Panc1 (cell line): ENCODE results near the gene PKP1. TPM values are rescaled to one million over a fixed set of nuclear protein-coding genes. Genes with fewer than 3 reads are reported as not detected.

Experiments used
- ATAC-seq: fragments of 200-7000 bp; cut with Tn5 transposase; 2 replicates; pipeline ENCODE4 v1.9.1; 2020; ENCODE audit warnings: mild to moderate bottlenecking, moderate library complexity
- BruUV-seq: library from RNA; stranded (reverse); fragments of 400-500 nt; replicated peaks from 2 replicates; lab custom pipeline; 2021; lab: Mats Ljungman, UMichigan
- CTCF ChIA-PET: fragments of 300-600 bp; sonication (Branson Sonifier 250); formaldehyde crosslinking; loops from one replicate; lab custom pipeline; 2022; ENCODE audit warnings: antibody characterized with exemption; lab: Charles Lee
- POLR2A ChIA-PET: fragments of 300-600 bp; sonication (Branson Sonifier 250); formaldehyde crosslinking; loops from one replicate; lab custom pipeline; 2022; ENCODE audit warnings: antibody characterized with exemption; lab: Charles Lee
- DNase-seq: peaks from one replicate; pipeline ENCODE4 v3.0.0-alpha.2; 2010; ENCODE audit warnings: low read depth, low spot score
- H3K27ac ChIP-seq: 2 replicates; pipeline ENCODE4 v1.5.1; 2011; ENCODE audit warnings: mild to moderate bottlenecking, low read length, inconsistent platforms
- H3K27me3 ChIP-seq: fragments of 200-500 bp; sonication (Bioruptor generic); 2 replicates; pipeline ENCODE4 v1.6.0; 2014; ENCODE audit warnings: low read length, inconsistent platforms; ENCODE audit not compliant: control insufficient read depth, insufficient read depth
- H3K36me3 ChIP-seq: fragments of 200-500 bp; sonication (Bioruptor generic); 2 replicates; pipeline ENCODE4 v1.5.1; 2014; ENCODE audit warnings: inconsistent platforms, mild to moderate bottlenecking, low read length, moderate library complexity; ENCODE audit not compliant: control insufficient read depth, insufficient read depth
- H3K4me1 ChIP-seq: 2 replicates; pipeline ENCODE4 v1.5.1; 2011; ENCODE audit warnings: inconsistent platforms, mild to moderate bottlenecking, low read length, moderate library complexity; ENCODE audit not compliant: control insufficient read depth, insufficient read depth
- H3K4me3 ChIP-seq, 2 experiments: 2 replicates each; pipeline ENCODE4 v1.5.1; 2011 to 2012; ENCODE audit warnings: low read depth in 2 of 2, low read length in 2 of 2, mild to moderate bottlenecking in 2 of 2, inconsistent platforms in 1 of 2, moderate library complexity in 1 of 2
- H3K9me3 ChIP-seq: fragments of 200-500 bp; sonication (Bioruptor generic); 2 replicates; pipeline ENCODE4 v1.5.1; 2014; ENCODE audit warnings: low read depth, mild to moderate bottlenecking, inconsistent platforms, low read length, moderate library complexity; ENCODE audit not compliant: control insufficient read depth, insufficient read depth
- POLR2AphosphoS5 ChIP-seq: IDR thresholded peaks from 2 replicates; pipeline ENCODE4 v1.6.1; 2012; ENCODE audit warnings: mild to moderate bottlenecking, low read depth, low read length, moderate library complexity
- SIN3A ChIP-seq: IDR thresholded peaks from 2 replicates; pipeline ENCODE4 v1.6.1; 2012; ENCODE audit warnings: low read depth, mild to moderate bottlenecking, low read length, moderate library complexity, borderline replicate concordance; ENCODE audit not compliant: insufficient read depth
- TCF7L2 ChIP-seq: IDR thresholded peaks from 2 replicates; pipeline ENCODE4 v1.6.1; 2011; ENCODE audit warnings: mild to moderate bottlenecking, low read depth, low read length, inconsistent platforms
- in situ Hi-C: cut with HindIII; loops from 2 replicates; pipeline ENCODE4 v1.10.0; 2016; ENCODE audit warnings: low sequenced_read_pairs, low pct_unique_long_range_greater_than_20kb
- intact Hi-C: fragments of 100-400 bp; cut with micrococcal nuclease; formaldehyde crosslinking; loops from one replicate; pipeline ENCODE4 v1.10.0; 2022; ENCODE audit not compliant: unreplicated experiment
- total RNA-seq: library from RNA; stranded (reverse); gene quantifications from one replicate; pipeline ENCODE4 v1.2.1, GENCODE V29; 2021; ENCODE audit not compliant: unreplicated experiment
- TF ChIP-seq, protein P1 (sequence below): fragments of 450-650 bp; IDR thresholded peaks from 2 replicates; pipeline ENCODE4 v1.5.1; 2017; ENCODE audit warnings: mild to moderate bottlenecking
- TF ChIP-seq, protein P2 (sequence below), 2 experiments: IDR thresholded peaks; 2 replicates each; pipeline ENCODE4 v1.6.1; 2011 to 2012; ENCODE audit warnings: low read depth in 2 of 2, control low read depth in 1 of 2, low read length in 1 of 2, mild to moderate bottlenecking in 1 of 2, moderate library complexity in 1 of 2; ENCODE audit not compliant: insufficient read depth in 1 of 2

PKP1 gene
- total RNA-seq, 1 experiment from 2014 or later, result 0.44 TPM

DNA sequence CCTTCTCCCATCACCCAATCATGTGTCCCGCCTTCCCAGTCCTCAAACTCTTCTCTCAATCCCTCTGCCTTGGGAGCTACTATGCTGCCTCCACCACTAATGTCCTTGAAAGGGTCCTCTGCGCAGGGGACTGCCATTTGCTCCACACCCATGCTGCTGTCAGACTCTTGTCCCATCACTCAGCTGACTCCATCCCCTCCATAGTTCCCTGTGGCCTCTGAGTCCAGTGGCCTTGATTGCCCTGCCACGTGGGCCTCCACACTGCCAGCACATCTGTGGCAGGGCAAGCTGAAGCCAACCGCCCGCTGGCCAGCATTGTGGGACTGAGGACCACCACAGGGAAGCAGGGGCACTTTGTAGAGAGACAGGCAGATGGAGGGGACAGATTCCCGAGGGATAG is 95.5 kb downstream of the PKP1 start:
- CTCF ChIA-PET, result interaction anchor here (0.7 kb wide), 1 partner anchor 18 kb away, joined by 4 read pairs; no protein-coding TSS in a partner anchor
- TF ChIP-seq POLR2AphosphoS5, result no peak
- TF ChIP-seq TCF7L2, result no peak
- TF ChIP-seq, protein P1, sequence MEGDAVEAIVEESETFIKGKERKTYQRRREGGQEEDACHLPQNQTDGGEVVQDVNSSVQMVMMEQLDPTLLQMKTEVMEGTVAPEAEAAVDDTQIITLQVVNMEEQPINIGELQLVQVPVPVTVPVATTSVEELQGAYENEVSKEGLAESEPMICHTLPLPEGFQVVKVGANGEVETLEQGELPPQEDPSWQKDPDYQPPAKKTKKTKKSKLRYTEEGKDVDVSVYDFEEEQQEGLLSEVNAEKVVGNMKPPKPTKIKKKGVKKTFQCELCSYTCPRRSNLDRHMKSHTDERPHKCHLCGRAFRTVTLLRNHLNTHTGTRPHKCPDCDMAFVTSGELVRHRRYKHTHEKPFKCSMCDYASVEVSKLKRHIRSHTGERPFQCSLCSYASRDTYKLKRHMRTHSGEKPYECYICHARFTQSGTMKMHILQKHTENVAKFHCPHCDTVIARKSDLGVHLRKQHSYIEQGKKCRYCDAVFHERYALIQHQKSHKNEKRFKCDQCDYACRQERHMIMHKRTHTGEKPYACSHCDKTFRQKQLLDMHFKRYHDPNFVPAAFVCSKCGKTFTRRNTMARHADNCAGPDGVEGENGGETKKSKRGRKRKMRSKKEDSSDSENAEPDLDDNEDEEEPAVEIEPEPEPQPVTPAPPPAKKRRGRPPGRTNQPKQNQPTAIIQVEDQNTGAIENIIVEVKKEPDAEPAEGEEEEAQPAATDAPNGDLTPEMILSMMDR, result no peak
- TF ChIP-seq, protein P2, sequence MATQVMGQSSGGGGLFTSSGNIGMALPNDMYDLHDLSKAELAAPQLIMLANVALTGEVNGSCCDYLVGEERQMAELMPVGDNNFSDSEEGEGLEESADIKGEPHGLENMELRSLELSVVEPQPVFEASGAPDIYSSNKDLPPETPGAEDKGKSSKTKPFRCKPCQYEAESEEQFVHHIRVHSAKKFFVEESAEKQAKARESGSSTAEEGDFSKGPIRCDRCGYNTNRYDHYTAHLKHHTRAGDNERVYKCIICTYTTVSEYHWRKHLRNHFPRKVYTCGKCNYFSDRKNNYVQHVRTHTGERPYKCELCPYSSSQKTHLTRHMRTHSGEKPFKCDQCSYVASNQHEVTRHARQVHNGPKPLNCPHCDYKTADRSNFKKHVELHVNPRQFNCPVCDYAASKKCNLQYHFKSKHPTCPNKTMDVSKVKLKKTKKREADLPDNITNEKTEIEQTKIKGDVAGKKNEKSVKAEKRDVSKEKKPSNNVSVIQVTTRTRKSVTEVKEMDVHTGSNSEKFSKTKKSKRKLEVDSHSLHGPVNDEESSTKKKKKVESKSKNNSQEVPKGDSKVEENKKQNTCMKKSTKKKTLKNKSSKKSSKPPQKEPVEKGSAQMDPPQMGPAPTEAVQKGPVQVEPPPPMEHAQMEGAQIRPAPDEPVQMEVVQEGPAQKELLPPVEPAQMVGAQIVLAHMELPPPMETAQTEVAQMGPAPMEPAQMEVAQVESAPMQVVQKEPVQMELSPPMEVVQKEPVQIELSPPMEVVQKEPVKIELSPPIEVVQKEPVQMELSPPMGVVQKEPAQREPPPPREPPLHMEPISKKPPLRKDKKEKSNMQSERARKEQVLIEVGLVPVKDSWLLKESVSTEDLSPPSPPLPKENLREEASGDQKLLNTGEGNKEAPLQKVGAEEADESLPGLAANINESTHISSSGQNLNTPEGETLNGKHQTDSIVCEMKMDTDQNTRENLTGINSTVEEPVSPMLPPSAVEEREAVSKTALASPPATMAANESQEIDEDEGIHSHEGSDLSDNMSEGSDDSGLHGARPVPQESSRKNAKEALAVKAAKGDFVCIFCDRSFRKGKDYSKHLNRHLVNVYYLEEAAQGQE (IDR thresholded peaks at IDR 0.05; ENCODE audit: insufficient read depth in 1 of 2, low read depth in 2 of 2, low read length in 1 of 2), result no peak
- no peak for TF ChIP-seq SIN3A
- Histone ChIP-seq H3K9me3 (no peaks in the 10 kb centered on the region), H3K27me3 (peaks cover 9% of the 10 kb centered on the region; the same call in 1 of the 2 replicates), H3K36me3 (no peaks in the 10 kb centered on the region), H3K4me1 (no peaks in the 10 kb centered on the region), H3K4me3 (no peak overlapping the region), H3K27ac (no peak overlapping the region)
- ATAC-seq, result no peak
- no peak for DNase-seq
- in situ Hi-C loops, result no loop called here
- intact Hi-C loops, result no loop called here
- POLR2A ChIA-PET, result no interaction called here
- BruUV-seq, result no TSS peak

DNA sequence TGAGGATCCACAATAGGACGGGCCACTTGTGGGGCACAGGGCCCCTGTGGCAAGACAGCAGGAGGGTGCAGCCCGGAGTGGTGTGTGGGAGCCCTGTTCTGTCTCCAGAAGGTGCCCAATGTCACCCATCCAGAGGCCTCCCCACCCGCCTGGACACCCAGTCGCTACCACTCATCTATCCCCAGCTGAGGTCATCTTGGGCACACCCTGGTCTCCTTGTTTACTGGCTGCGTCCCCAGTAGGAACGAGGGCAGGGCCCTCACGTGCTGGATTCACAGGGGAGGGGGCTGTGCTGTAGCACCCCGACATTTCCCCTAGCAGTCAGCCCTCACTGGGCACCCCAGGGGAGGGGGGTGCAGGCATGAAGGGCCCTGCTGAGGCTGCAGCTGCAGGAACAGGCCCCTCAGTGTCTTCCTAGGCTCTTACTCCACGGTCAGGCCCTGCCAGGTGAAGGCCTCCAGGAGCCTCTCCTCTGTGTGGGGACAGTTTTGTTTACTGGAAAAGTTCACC is 96.5 kb downstream of the PKP1 start:
- no peak for DNase-seq
- POLR2A ChIA-PET, result no interaction called here
- TF ChIP-seq, protein P1, result no peak
- no peak for TF ChIP-seq SIN3A
- TF ChIP-seq, protein P2 (IDR thresholded peaks at IDR 0.05; ENCODE audit: insufficient read depth in 1 of 2, low read depth in 2 of 2, low read length in 1 of 2), result no peak
- no peak for TF ChIP-seq TCF7L2
- TF ChIP-seq POLR2AphosphoS5, result no peak
- Histone ChIP-seq H3K36me3 (no peaks in the 10 kb centered on the region), H3K27me3 (0 out of 2 replicates have a peak, but pooled peaks cover 3% of the 10 kb centered on the region), H3K9me3 (no peaks in the 10 kb centered on the region), H3K4me1 (no peaks in the 10 kb centered on the region), H3K27ac (no peak overlapping the region), H3K4me3 (no peak overlapping the region)
- intact Hi-C loops, result no loop called here
- in situ Hi-C loops, result no loop called here
- CTCF ChIA-PET, result no interaction called here
- no peak for ATAC-seq
- BruUV-seq, result no TSS peak
